ENCODE data around the gene ASAP2.

- TF ChIP-seq EP300 (IDR thresholded peaks at IDR 0.05) (no peak), POLR2A (IDR thresholded peaks at IDR 0.05) (no peak), CTCF (IDR thresholded peaks at IDR 0.05) (no peak)
Observed at GRCh38 chr2:9287400-9288045, 80.9 kb downstream of the ASAP2 start.

All from tibial nerve (tissue), 4 donors.